CD4-positive, CD25-positive, alpha-beta regulatory T cell (primary cell): ENCODE results near the gene GH2. TPM values are rescaled to one million over a fixed set of nuclear protein-coding genes. Genes with fewer than 3 reads are reported as not detected.

Experiments used
- ATAC-seq, 2 donors: fragments of 150-1000 bp; cut with Tn5 transposase; one replicate each; pipeline ENCODE4 v1.10.0; 2021; ENCODE audit warnings: low read depth in 2 of 2, moderate number of reproducible peaks in 2 of 2, moderate library complexity in 1 of 2
- DNase-seq, 3 donors: peaks; one replicate each; pipeline versions ENCODE4 v3.0.0 to v3.0.0-alpha.2; 2012 to 2022; ENCODE audit warnings: mixed read lengths in 1 of 3
- H3K27ac ChIP-seq: one replicate; pipeline ENCODE4 v1.7.0; 2013; ENCODE audit warnings: mild to moderate bottlenecking, low read length; ENCODE audit not compliant: insufficient read depth, poor library complexity, severe bottlenecking
- H3K27me3 ChIP-seq: one replicate; pipeline ENCODE4 v1.7.0; 2013; ENCODE audit warnings: low read length; ENCODE audit not compliant: control insufficient read depth, insufficient read depth
- H3K36me3 ChIP-seq: one replicate; pipeline ENCODE4 v1.7.0; 2013; ENCODE audit warnings: mild to moderate bottlenecking, low read length, moderate library complexity; ENCODE audit not compliant: control insufficient read depth, insufficient read depth
- H3K4me1 ChIP-seq: 2 replicates; pipeline ENCODE4 v1.7.0; 2013; ENCODE audit warnings: mild to moderate bottlenecking, low read length; ENCODE audit not compliant: insufficient read depth, control insufficient read depth, poor library complexity, severe bottlenecking
- H3K4me3 ChIP-seq: one replicate; pipeline ENCODE4 v1.7.0; 2013; ENCODE audit warnings: low read depth, mild to moderate bottlenecking, low read length, moderate library complexity
- H3K9me3 ChIP-seq, 2 experiments: 1 replicate in 1 of 2; 2 replicates in 1 of 2; pipeline ENCODE4 v1.7.0; 2013; ENCODE audit warnings: low read length in 2 of 2, mild to moderate bottlenecking in 1 of 2, moderate library complexity in 1 of 2; ENCODE audit not compliant: control insufficient read depth in 2 of 2
- H3K27ac Mint-ChIP-seq, 3 donors: one replicate each; pipeline ENCODE4 v1.8.0; 2020 to 2022; ENCODE audit warnings: mild to moderate bottlenecking in 3 of 3, mixed read lengths in 3 of 3, moderate library complexity in 2 of 3
- H3K27me3 Mint-ChIP-seq: one replicate; pipeline ENCODE4 v1.8.0; 2022; ENCODE audit warnings: mild to moderate bottlenecking, mixed read lengths
- H3K36me3 Mint-ChIP-seq: one replicate; pipeline ENCODE4 v1.8.0; 2020; ENCODE audit warnings: mixed read lengths
- H3K4me1 Mint-ChIP-seq, 4 donors: one replicate each; pipeline ENCODE4 v1.8.0; 2020 to 2022; ENCODE audit warnings: mixed read lengths in 4 of 4, mild to moderate bottlenecking in 1 of 4
- H3K4me3 Mint-ChIP-seq, 4 donors: one replicate each; pipeline ENCODE4 v1.8.0; 2020 to 2022; ENCODE audit warnings: mild to moderate bottlenecking in 4 of 4, mixed read lengths in 4 of 4, moderate library complexity in 3 of 4
- H3K9me3 Mint-ChIP-seq, 7 donors: one replicate each; pipeline ENCODE4 v1.8.0; 2020 to 2022; ENCODE audit warnings: mixed read lengths in 7 of 7, mild to moderate bottlenecking in 3 of 7, moderate library complexity in 2 of 7
- polyA plus RNA-seq, 4 donors: library from polyadenylated mRNA; unstranded; fragments of 300-500 nt; fragmentation: Illumina TruSeq; gene quantifications; one replicate each; pipeline ENCODE4 v1.2.3, GENCODE V29; 2021
- total RNA-seq: library from RNA; stranded (reverse); gene quantifications from one replicate; pipeline ENCODE4 v1.2.3, GENCODE V29; 2022

Gene GH2
- total and polyA plus RNA-seq, 5 donors from 2014 or later: not detected

GRCh38 chr17:63830278-63830677 lies 51.5 kb downstream of the GH2 start:
- Histone ChIP-seq H3K9me3 (no peaks in the 10 kb centered on the region), H3K27ac (no peak overlapping the region), H3K4me3 (no peak overlapping the region), H3K4me1 (peaks cover 71% of the 10 kb centered on the region), H3K27me3 (no peaks in the 10 kb centered on the region), H3K36me3 (peaks cover 63% of the 10 kb centered on the region)
- peak overlapping the region; percentile 29 to 95 (median 70) for H3K4me3 Mint-ChIP-seq
- ATAC-seq (no peak), DNase-seq (no peak)
- H3K4me1 Mint-ChIP-seq: peaks cover 10 to 87% (median 52%) of the 10 kb centered on the region in 4 donors
- peaks cover 0 to 3% (median 0%) of the 10 kb centered on the region in 7 donors for H3K9me3 Mint-ChIP-seq
- peaks cover 52% of the 10 kb centered on the region for H3K36me3 Mint-ChIP-seq
- H3K27me3 Mint-ChIP-seq: no peaks in the 10 kb centered on the region
- H3K27ac Mint-ChIP-seq: peak overlapping the region; percentile 80 to 84 (median 80)

Other genes with a start within 250 kb of the GH2 start
- gene LIMD2, start 181.8 kb downstream of the GH2 start, total RNA-seq: 634 TPM
- gene LIMD2, start 181.8 kb downstream of the GH2 start, polyA plus RNA-seq: 100 to 1,000 TPM; 408 to 478 (median 445) TPM
- 47.8 TPM for gene STRADA, start 140.1 kb downstream of the GH2 start, total RNA-seq
- 10 to 100 TPM; 20.0 to 31.9 (median 22.2) TPM for gene STRADA, start 140.1 kb downstream of the GH2 start, polyA plus RNA-seq
- 35.4 TPM for gene CCDC47, start 108.3 kb downstream of the GH2 start, total RNA-seq
- 10 to 100 TPM; 35.7 to 47.9 (median 41.3) TPM for gene CCDC47, start 108.3 kb downstream of the GH2 start, polyA plus RNA-seq
- 94.3 TPM for gene DDX42, start 107.8 kb downstream of the GH2 start, total RNA-seq
- 10 to 100 TPM in 2 of 4 donors, 1 to 10 TPM in 2; 8.2 to 14.7 (median 11.4) TPM for gene DDX42, start 107.8 kb downstream of the GH2 start, polyA plus RNA-seq
- 84.8 TPM for gene PSMC5, start 54.5 kb downstream of the GH2 start, total RNA-seq
- 100 to 1,000 TPM; 140 to 222 (median 169) TPM for gene PSMC5, start 54.5 kb downstream of the GH2 start, polyA plus RNA-seq
- gene FTSJ3, start 54.3 kb downstream of the GH2 start, total RNA-seq: 39.4 TPM
- gene FTSJ3, start 54.3 kb downstream of the GH2 start, polyA plus RNA-seq: 10 to 100 TPM; 19.9 to 25.0 (median 23.1) TPM
- gene SMARCD2, start 39.3 kb downstream of the GH2 start, total RNA-seq: 132 TPM
- gene SMARCD2, start 39.3 kb downstream of the GH2 start, polyA plus RNA-seq: 100 to 1,000 TPM; 104 to 149 (median 113) TPM
- 3.8 TPM for gene CSH2, start 8.3 kb downstream of the GH2 start, total RNA-seq
- not detected for gene CSH2, start 8.3 kb downstream of the GH2 start, polyA plus RNA-seq
- 11.7 TPM for gene CSH1, start 14.6 kb upstream of the GH2 start, total RNA-seq
- not detected for gene CSH1, start 14.6 kb upstream of the GH2 start, polyA plus RNA-seq
- gene CSHL1, start 29.3 kb upstream of the GH2 start, total RNA-seq: not detected
- gene CSHL1, start 29.3 kb upstream of the GH2 start, polyA plus RNA-seq: not detected
- gene GH1, start 36.9 kb upstream of the GH2 start, total RNA-seq: not detected
- gene GH1, start 36.9 kb upstream of the GH2 start, polyA plus RNA-seq: under 1 TPM in 1 of 4 donors, not detected in 3; 0.50 TPM
- gene CD79B, start 50.4 kb upstream of the GH2 start, total RNA-seq: 31.4 TPM
- 10 to 100 TPM; 59.0 to 85.1 (median 67.9) TPM for gene CD79B, start 50.4 kb upstream of the GH2 start, polyA plus RNA-seq
- not detected for gene SCN4A, start 91.0 kb upstream of the GH2 start, total RNA-seq
- gene SCN4A, start 91.0 kb upstream of the GH2 start, polyA plus RNA-seq: not detected
- gene PRR29, start 116.4 kb upstream of the GH2 start, total RNA-seq: 0.52 TPM
- gene PRR29, start 116.4 kb upstream of the GH2 start, polyA plus RNA-seq: 1 to 10 TPM; 3.9 to 6.9 (median 6.2) TPM
- 106 TPM for gene ICAM2, start 138.7 kb upstream of the GH2 start, total RNA-seq
- gene ICAM2, start 138.7 kb upstream of the GH2 start, polyA plus RNA-seq: 100 to 1,000 TPM; 465 to 625 (median 548) TPM
- 96.7 TPM for gene ERN1, start 248.2 kb upstream of the GH2 start, total RNA-seq
- 10 to 100 TPM; 30.2 to 39.3 (median 35.1) TPM for gene ERN1, start 248.2 kb upstream of the GH2 start, polyA plus RNA-seq